OCI-LY3 (cell line): ENCODE data around the gene EDC4.

Source experiments
- H2AFZ ChIP-seq: fragments of 200-600, 300-600 bp; shearing (Covaris generic); 2 replicates; pipeline ENCODE4 v1.6.0; 2014; ENCODE audit warnings: antibody characterized with exemption, low read depth, low read length
- H3K27ac ChIP-seq: fragments of 200-600, 300-600 bp; sonication (generic); 2 replicates; pipeline ENCODE4 v1.5.1; 2014; ENCODE audit warnings: mild to moderate bottlenecking, low read length, moderate library complexity, mixed read lengths
- H3K27me3 ChIP-seq: fragments of 200-600, 300-600 bp; sonication (generic); 2 replicates; pipeline ENCODE4 v1.6.1; 2014; ENCODE audit warnings: low read depth, low read length, mixed read lengths
- H3K36me3 ChIP-seq: fragments of 200-600, 300-600 bp; sonication (generic); replicated peaks from 2 replicates; pipeline ENCODE3; 2014; ENCODE audit warnings: low read depth, low read length, mixed read lengths
- H3K4me1 ChIP-seq: fragments of 300-600, 200-600 bp; sonication (generic); 2 replicates; pipeline ENCODE4 v1.6.1; 2014; ENCODE audit warnings: low read length, mixed read lengths
- H3K4me2 ChIP-seq: fragments of 200-600, 300-600 bp; sonication (generic); 2 replicates; pipeline ENCODE4 v1.6.1; 2014; ENCODE audit warnings: low read length, mixed read lengths
- H3K4me3 ChIP-seq: fragments of 300-600, 200-600 bp; sonication (generic); 2 replicates; pipeline ENCODE4 v1.5.1; 2014; ENCODE audit warnings: antibody characterized with exemption, mild to moderate bottlenecking, low read length, moderate library complexity
- H3K79me2 ChIP-seq: fragments of 300-600, 200-600 bp; shearing (Covaris generic); 2 replicates; pipeline ENCODE4 v1.6.1; 2014; ENCODE audit warnings: mild to moderate bottlenecking, low read length, mixed read lengths
- H3K9ac ChIP-seq: fragments of 300-600, 200-600 bp; shearing (Covaris generic); 2 replicates; pipeline ENCODE4 v1.6.0; 2014; ENCODE audit warnings: mild to moderate bottlenecking, low read length, moderate library complexity
- H3K9me3 ChIP-seq: fragments of 200-600, 300-600 bp; shearing (Covaris generic); 2 replicates; pipeline ENCODE4 v1.6.1; 2014; ENCODE audit warnings: low read length, mixed read lengths; ENCODE audit not compliant: insufficient read depth
- H4K20me1 ChIP-seq: fragments of 200-600, 300-600 bp; sonication (generic); 2 replicates; pipeline ENCODE4 v1.6.1; 2016; ENCODE audit warnings: low read length, mixed read lengths; ENCODE audit not compliant: insufficient read depth
- EZH2phosphoT487 ChIP-seq: fragments of 200-600 bp; shearing (Covaris generic); IDR thresholded peaks from 2 replicates; pipeline ENCODE4 v1.6.1; 2018; ENCODE audit warnings: antibody characterized with exemption, mixed run types, low read depth
- TF ChIP-seq, protein P1 (sequence below): fragments of 200-600, 300-600 bp; sonication (generic); IDR thresholded peaks from 2 replicates; pipeline ENCODE4 v1.5.1; 2014; ENCODE audit warnings: antibody characterized with exemption, low read length, low read depth

Gene EDC4

DNA sequence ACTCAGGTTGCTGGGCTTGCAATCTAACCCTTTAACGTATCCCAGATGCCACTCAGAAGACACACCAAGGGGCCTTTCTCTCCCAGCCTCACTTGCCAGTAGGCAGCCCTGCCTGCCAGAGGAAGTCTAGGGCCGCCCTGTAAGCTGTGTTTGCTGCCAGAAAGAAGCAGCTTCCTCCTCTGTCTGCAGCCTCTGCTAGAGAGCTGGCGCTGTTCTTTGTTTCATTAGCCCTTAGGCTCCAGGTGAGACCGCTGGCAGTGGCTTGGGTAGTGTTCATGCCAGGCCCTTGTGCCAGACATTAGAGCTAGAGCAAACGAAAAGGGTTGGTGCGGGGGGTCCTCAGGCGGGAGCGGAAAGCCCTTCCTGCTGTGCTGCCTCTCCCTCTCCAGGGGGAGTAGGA lies 49.9 kb downstream of the EDC4 start:
- Histone ChIP-seq H3K4me1 (no peaks in the 10 kb centered on the region), H3K4me3 (no peak overlapping the region), H3K9ac (no peak overlapping the region), H3K27me3 (no peaks in the 10 kb centered on the region), H3K79me2 (no peaks in the 10 kb centered on the region), H3K36me3 (no peaks in the 10 kb centered on the region), H3K9me3 (no peaks in the 10 kb centered on the region), H3K4me2 (no peak overlapping the region), H2AFZ (no peak overlapping the region), H3K27ac (no peak overlapping the region), H4K20me1 (peaks cover 3% of the 10 kb centered on the region; the same call in 1 of the 2 replicates)
- TF ChIP-seq, protein P1, sequence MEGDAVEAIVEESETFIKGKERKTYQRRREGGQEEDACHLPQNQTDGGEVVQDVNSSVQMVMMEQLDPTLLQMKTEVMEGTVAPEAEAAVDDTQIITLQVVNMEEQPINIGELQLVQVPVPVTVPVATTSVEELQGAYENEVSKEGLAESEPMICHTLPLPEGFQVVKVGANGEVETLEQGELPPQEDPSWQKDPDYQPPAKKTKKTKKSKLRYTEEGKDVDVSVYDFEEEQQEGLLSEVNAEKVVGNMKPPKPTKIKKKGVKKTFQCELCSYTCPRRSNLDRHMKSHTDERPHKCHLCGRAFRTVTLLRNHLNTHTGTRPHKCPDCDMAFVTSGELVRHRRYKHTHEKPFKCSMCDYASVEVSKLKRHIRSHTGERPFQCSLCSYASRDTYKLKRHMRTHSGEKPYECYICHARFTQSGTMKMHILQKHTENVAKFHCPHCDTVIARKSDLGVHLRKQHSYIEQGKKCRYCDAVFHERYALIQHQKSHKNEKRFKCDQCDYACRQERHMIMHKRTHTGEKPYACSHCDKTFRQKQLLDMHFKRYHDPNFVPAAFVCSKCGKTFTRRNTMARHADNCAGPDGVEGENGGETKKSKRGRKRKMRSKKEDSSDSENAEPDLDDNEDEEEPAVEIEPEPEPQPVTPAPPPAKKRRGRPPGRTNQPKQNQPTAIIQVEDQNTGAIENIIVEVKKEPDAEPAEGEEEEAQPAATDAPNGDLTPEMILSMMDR, result no peak
- TF ChIP-seq EZH2phosphoT487, result no peak

DNA sequence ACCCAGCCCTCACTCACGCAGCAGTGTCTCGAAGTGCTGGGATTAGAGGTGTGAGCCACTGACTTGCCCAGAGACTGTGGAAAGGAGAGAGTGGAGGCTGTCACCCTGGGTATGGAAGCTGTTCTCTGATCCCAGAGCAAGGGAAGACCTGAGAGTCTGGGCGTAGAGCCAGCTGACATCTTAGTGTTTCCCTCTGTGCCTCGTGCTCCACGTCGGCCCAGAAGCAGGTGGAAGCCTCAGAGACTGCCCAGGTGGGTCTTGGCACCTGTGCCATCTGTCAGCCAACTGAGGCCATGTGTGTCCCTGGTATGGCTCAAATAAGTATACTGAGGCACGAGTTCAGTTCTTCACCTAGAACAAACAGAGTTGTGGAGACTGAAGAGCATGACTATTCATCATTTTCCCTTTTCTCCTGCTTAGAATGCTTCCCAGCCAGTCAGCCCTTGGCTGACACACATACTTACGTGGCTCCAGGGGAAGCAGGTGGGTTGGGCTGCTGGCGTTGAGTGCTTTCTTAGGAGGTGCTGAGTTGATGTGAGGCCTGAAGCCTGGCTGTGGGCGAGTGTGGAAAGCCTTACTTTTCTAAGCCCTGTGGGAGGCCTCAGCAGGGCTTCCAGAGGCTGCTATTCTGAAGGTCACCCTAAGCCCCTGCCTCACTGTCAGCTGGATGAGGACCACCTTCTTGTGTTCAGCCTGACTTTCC lies 50.7 kb downstream of the EDC4 start:
- Histone ChIP-seq H4K20me1 (peaks cover 7% of the 10 kb centered on the region), H3K4me1 (peaks cover under 1% of the 10 kb centered on the region), H3K9ac (no peak overlapping the region), H3K9me3 (no peaks in the 10 kb centered on the region), H3K4me3 (no peak overlapping the region), H3K27ac (no peak overlapping the region), H3K27me3 (no peaks in the 10 kb centered on the region), H2AFZ (no peak overlapping the region), H3K4me2 (no peak overlapping the region), H3K79me2 (no peaks in the 10 kb centered on the region), H3K36me3 (no peaks in the 10 kb centered on the region)
- no peak for TF ChIP-seq EZH2phosphoT487
- TF ChIP-seq, protein P1, result no peak

DNA sequence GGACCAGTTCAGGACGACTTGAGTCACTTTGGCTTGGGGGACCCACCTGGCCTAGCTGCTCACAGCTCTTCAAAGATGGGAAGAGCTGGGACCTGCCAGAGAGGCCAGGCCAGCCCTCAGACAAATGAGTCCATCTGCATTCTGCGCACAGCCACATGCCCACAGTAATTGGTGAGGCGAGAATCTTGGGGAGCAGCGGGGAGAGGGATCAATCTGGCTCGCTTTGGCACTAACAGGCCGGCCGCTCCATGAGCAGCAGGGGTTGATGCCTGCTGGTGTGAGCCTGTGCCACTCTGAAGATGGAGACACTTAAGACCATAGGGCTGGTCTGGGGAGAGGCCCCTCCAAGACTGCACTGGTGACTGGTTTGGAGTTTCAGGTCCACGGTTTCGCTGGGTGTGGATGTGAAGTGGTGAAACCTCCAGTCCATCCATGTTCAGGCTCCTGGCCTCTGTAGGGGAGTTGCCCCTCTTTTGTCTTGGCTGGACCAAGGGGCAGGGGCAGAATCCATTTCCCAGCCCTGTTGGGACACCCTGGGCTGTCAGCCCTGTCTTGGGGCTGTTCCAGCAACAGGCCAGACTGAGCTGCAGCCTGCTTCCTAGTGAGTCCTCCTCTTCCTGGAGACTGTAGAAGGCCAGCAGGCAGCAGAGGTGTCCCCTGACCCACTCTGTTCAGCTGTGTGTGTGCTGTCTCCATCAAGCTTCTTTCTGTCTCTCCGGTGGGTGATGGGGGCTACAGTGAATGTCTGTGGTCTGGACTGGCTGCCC lies 51.5 kb downstream of the EDC4 start:
- H3K4me2 ChIP-seq, result no peak overlapping the region
- H3K4me1 ChIP-seq, result peaks cover 8% of the 10 kb centered on the region
- no peaks in the 10 kb centered on the region for H3K9me3 ChIP-seq
- no peaks in the 10 kb centered on the region for H3K79me2 ChIP-seq
- TF ChIP-seq, protein P1, result no peak
- no peak for TF ChIP-seq EZH2phosphoT487
- H3K27me3 ChIP-seq, result no peaks in the 10 kb centered on the region
- H3K27ac ChIP-seq, result no peak overlapping the region
- H3K9ac ChIP-seq, result no peak overlapping the region
- no peak overlapping the region for H2AFZ ChIP-seq
- H4K20me1 ChIP-seq, result peaks cover 9% of the 10 kb centered on the region
- no peak overlapping the region for H3K4me3 ChIP-seq
- no peaks in the 10 kb centered on the region for H3K36me3 ChIP-seq

DNA sequence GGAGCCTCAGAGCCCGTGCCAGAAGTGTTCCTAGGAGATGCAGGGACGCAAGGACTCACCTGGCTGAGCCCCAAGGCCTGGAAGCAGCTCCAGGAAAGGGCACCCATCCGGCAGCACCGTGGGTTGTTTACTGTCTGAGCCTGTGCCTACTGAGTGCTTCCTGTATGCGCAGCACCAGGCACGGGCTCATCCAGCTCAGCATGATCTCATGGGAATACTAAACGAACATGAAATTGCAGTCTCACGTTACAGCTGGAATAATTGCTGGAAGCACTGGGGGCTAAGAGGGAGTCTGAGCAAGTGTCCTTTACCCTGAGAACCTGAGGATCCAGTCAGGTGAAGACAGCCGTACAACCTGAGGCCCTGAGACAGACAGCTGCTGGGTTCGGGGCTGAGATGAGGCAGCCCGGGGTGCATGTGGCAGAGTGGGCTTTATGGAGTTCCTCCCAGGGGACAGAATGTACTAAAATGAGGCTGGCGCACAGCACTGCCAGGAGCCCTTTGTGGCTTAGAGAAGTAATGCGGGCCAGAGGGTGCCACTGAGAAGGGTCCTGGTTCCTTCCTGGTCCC lies 53.4 kb downstream of the EDC4 start:
- Histone ChIP-seq H3K9ac (no peak overlapping the region), H3K36me3 (peaks cover 5% of the 10 kb centered on the region), H4K20me1 (peaks cover 9% of the 10 kb centered on the region; the same call in 1 of the 2 replicates), H3K27me3 (no peaks in the 10 kb centered on the region), H3K27ac (no peak overlapping the region), H3K79me2 (no peaks in the 10 kb centered on the region), H3K9me3 (no peaks in the 10 kb centered on the region), H2AFZ (no peak overlapping the region), H3K4me3 (no peak overlapping the region), H3K4me2 (no peak overlapping the region), H3K4me1 (peaks cover 19% of the 10 kb centered on the region)
- TF ChIP-seq EZH2phosphoT487, result no peak
- TF ChIP-seq, protein P1, result no peak
